Measurements from ENCODE around the gene GALNT14.
"Not testable (repeated sequence)": the region's sequence is repeated elsewhere in the genome, so short reads cannot be mapped to it uniquely, and the experiment has no call there.

The GALNT14 gene, protein sequence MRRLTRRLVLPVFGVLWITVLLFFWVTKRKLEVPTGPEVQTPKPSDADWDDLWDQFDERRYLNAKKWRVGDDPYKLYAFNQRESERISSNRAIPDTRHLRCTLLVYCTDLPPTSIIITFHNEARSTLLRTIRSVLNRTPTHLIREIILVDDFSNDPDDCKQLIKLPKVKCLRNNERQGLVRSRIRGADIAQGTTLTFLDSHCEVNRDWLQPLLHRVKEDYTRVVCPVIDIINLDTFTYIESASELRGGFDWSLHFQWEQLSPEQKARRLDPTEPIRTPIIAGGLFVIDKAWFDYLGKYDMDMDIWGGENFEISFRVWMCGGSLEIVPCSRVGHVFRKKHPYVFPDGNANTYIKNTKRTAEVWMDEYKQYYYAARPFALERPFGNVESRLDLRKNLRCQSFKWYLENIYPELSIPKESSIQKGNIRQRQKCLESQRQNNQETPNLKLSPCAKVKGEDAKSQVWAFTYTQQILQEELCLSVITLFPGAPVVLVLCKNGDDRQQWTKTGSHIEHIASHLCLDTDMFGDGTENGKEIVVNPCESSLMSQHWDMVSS

DNA sequence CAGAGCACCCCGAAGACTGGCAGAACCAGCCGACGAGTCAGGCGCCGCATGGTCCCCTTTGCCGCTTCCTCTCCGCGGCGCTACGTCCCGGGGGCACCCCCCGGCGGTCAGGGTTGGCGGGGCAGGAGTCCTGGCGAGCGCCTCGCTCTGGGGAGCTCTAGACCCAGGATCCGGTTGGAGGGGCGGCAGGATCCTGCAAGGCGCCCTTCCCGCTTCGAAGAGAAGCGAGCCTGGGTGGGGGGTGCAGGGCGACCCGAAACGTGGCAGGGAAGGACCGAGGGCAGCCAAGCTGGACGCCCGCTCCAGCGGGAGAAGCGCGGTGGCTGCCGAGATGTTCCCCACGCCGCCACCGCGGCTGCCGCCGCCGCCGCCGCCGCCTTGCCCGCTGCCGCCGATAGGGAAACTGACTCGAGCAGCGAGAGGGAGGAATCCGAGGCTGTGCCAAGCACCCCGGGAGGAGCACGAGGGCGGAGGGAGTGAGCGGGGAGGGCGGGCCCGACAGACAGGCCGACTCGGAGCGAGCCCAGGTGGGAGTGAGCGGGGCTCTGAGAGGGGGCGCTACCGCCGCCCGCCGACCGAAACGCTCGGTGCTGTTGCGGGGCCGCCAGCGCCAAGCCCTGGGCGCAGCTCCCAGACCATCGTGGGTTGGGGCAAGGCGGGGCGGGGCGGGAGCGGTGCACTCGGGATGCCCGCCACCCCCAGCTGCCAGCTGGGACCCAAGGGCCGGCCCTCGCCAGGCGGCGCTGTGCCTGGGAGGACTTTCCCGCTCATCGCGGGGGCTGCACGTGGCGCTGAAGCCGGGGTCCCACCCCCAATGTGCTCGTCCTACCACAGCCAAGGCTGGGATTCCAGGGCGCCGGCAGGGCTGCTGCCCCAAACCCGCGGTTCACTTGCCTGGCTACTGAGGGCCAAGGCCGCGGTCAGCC lies at the start of gene GALNT14:
Gene GALNT14, minus strand, starts transcription at position 404 of the 926 bp plus-strand sequence. Its CDS starts 354 bp downstream, at position 50.
- no peak for TF ChIP-seq EZH2phosphoT487 (IDR thresholded peaks at IDR 0.05; ENCODE audit: borderline replicate concordance)
- TF ChIP-seq, protein P1, sequence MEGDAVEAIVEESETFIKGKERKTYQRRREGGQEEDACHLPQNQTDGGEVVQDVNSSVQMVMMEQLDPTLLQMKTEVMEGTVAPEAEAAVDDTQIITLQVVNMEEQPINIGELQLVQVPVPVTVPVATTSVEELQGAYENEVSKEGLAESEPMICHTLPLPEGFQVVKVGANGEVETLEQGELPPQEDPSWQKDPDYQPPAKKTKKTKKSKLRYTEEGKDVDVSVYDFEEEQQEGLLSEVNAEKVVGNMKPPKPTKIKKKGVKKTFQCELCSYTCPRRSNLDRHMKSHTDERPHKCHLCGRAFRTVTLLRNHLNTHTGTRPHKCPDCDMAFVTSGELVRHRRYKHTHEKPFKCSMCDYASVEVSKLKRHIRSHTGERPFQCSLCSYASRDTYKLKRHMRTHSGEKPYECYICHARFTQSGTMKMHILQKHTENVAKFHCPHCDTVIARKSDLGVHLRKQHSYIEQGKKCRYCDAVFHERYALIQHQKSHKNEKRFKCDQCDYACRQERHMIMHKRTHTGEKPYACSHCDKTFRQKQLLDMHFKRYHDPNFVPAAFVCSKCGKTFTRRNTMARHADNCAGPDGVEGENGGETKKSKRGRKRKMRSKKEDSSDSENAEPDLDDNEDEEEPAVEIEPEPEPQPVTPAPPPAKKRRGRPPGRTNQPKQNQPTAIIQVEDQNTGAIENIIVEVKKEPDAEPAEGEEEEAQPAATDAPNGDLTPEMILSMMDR (conservative IDR thresholded peaks at IDR 0.05; ENCODE audit: low read length), result no peak
- Histone ChIP-seq H3K9ac (ENCODE audit: low read depth, low read length, poor library complexity, severe bottlenecking) (no peak within 1 kb of the TSS), H3K4me3 (ENCODE audit: low read length, poor library complexity, severe bottlenecking) (peak within 1 kb of the TSS; percentile 38), H3K4me2 (ENCODE audit: low read depth, low read length, poor library complexity, severe bottlenecking) (peak within 1 kb of the TSS; percentile 39), H3F3A (ENCODE audit: low read depth) (no peaks in the 10 kb centered on the region), H3K4me1 (ENCODE audit: insufficient read depth, low read length, poor library complexity, severe bottlenecking) (no peaks in the 10 kb centered on the region), H2AFZ (ENCODE audit: low read length) (peak within 1 kb of the TSS; percentile 73; the same call in 1 of the 2 replicates), H3K9me3 (ENCODE audit: insufficient read depth, low read depth, low read length) (no peaks in the 10 kb centered on the region), H3K79me2 (ENCODE audit: insufficient read depth, low read length) (no peaks in the 10 kb centered on the region), H3K9me2 (replicated peaks; ENCODE audit: low read depth, low read length) (no peaks in the 10 kb centered on the region), H3K36me3 (ENCODE audit: insufficient read depth, low read length) (no peaks in the 10 kb centered on the region), H4K20me1 (ENCODE audit: insufficient read depth, low read length, poor library complexity, severe bottlenecking) (no peaks in the 10 kb centered on the region), H3K27me3 (ENCODE audit: insufficient read depth, low read length, poor library complexity, severe bottlenecking) (peaks cover 23% of the 10 kb centered on the region)

DNA sequence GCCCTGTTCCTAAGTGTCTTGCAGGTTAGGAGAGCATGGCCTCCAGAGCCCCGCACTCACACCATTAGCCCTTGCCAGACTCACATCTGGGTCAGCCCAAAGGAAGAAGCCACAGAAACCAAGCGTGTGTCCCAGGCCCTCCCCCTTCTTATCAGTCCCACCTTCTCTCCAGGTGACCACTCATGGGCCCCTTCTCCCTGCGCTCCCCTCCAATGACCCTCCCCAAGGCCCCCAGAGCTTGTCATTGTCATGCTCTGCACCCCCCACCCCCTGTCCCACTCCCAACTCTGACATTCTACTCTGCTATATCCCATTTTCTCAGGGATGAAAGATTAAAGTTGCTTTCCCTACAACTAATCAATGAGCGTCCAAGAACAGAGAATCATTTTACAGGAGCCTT lies 48.9 kb upstream of the GALNT14 start:
- H3K9me3 ChIP-seq (ENCODE audit: insufficient read depth, low read depth, low read length), result no peaks in the 10 kb centered on the region
- no peaks in the 10 kb centered on the region for H3K36me3 ChIP-seq (ENCODE audit: insufficient read depth, low read length)
- no peaks in the 10 kb centered on the region for H3K9me2 ChIP-seq (replicated peaks; ENCODE audit: low read depth, low read length)
- no peaks in the 10 kb centered on the region for H3F3A ChIP-seq (ENCODE audit: low read depth)
- H3K27me3 ChIP-seq (ENCODE audit: insufficient read depth, low read length, poor library complexity, severe bottlenecking), result no peaks in the 10 kb centered on the region
- no peak overlapping the region for H3K4me3 ChIP-seq (ENCODE audit: low read length, poor library complexity, severe bottlenecking)
- no peak overlapping the region for H2AFZ ChIP-seq (ENCODE audit: low read length)
- no peak overlapping the region for H3K4me2 ChIP-seq (ENCODE audit: low read depth, low read length, poor library complexity, severe bottlenecking)
- H3K79me2 ChIP-seq (ENCODE audit: insufficient read depth, low read length), result no peaks in the 10 kb centered on the region
- no peak overlapping the region for H3K9ac ChIP-seq (ENCODE audit: low read depth, low read length, poor library complexity, severe bottlenecking)
- no peaks in the 10 kb centered on the region for H4K20me1 ChIP-seq (ENCODE audit: insufficient read depth, low read length, poor library complexity, severe bottlenecking)
- no peak for TF ChIP-seq EZH2phosphoT487 (IDR thresholded peaks at IDR 0.05; ENCODE audit: borderline replicate concordance)
- TF ChIP-seq, protein P1 (conservative IDR thresholded peaks at IDR 0.05; ENCODE audit: low read length), result no peak
- no peaks in the 10 kb centered on the region for H3K4me1 ChIP-seq (ENCODE audit: insufficient read depth, low read length, poor library complexity, severe bottlenecking)

DNA sequence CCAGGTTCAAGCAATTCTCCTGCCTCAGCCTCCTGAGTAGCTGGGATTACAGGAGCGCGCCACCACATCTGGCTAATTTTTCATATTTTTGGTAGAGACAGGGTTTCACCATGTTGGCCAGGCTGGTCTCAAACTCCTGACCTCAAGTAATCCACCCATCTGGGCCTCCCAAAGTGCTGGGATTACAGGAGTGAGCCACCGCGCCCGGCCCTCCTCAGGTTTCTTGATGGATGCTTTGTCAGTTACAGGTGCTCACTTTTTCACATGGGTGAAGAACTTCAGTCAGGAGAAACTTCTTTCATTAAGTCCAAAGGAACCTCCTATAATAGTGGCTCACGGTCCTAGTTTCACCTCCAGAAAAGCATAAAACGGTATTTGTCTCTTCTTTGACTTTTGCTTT lies 45.7 kb upstream of the GALNT14 start:
- H2AFZ ChIP-seq (ENCODE audit: low read length); H3K9ac ChIP-seq (ENCODE audit: low read depth, low read length, poor library complexity, severe bottlenecking); H3K27me3 ChIP-seq (ENCODE audit: insufficient read depth, low read length, poor library complexity, severe bottlenecking); H3K4me3 ChIP-seq (ENCODE audit: low read length, poor library complexity, severe bottlenecking); H3K36me3 ChIP-seq (ENCODE audit: insufficient read depth, low read length); H3K79me2 ChIP-seq (ENCODE audit: insufficient read depth, low read length); H3K4me2 ChIP-seq (ENCODE audit: low read depth, low read length, poor library complexity, severe bottlenecking); H3K4me1 ChIP-seq (ENCODE audit: insufficient read depth, low read length, poor library complexity, severe bottlenecking); H3F3A ChIP-seq (ENCODE audit: low read depth); H4K20me1 ChIP-seq (ENCODE audit: insufficient read depth, low read length, poor library complexity, severe bottlenecking); H3K9me2 ChIP-seq (replicated peaks; ENCODE audit: low read depth, low read length); H3K9me3 ChIP-seq (ENCODE audit: insufficient read depth, low read depth, low read length): not testable (repeated sequence)
